K562 (cell line): ENCODE results near the gene SIRT3.

Experiments used
- ETS1 ChIP-seq: conservative IDR thresholded peaks from 2 replicates; pipeline ENCODE4 v1.6.1; 2011; ENCODE audit warnings: low read depth, mild to moderate bottlenecking, low read length; ENCODE audit not compliant: control insufficient read depth
- POLR2AphosphoS2 ChIP-seq: IDR thresholded peaks from 2 replicates; pipeline ENCODE4 v1.6.1; 2012; ENCODE audit warnings: low read length, improper control_type of control experiment
- POLR3G ChIP-seq: IDR thresholded peaks from 2 replicates; pipeline ENCODE4 v1.6.1; 2011; ENCODE audit not compliant: insufficient read length, insufficient replicate concordance; ENCODE audit errors: extremely low read depth
- RCOR1 ChIP-seq, 2 experiments: IDR thresholded peaks; 2 replicates each; pipeline ENCODE4 v1.6.1; 2012; ENCODE audit warnings: low read depth in 2 of 2, low read length in 2 of 2, borderline replicate concordance in 1 of 2, improper control_type of control experiment in 1 of 2
- ZBTB1 ChIP-seq: sonication (generic); formaldehyde crosslinking; IDR thresholded peaks from 2 replicates; pipeline ENCODE4 v1.8.1; 2023; ENCODE audit warnings: missing genetic modification reagents, low read depth, mild to moderate bottlenecking, borderline replicate concordance
- ZNF785 ChIP-seq: fragments of 250-450 bp; sonication (Bioruptor Pico); IDR thresholded peaks from 2 replicates; pipeline ENCODE4 v1.4.0; 2020; ENCODE audit warnings: mild to moderate bottlenecking
- TF ChIP-seq, protein P1 (sequence below): sonication (generic); formaldehyde crosslinking; IDR thresholded peaks from 2 replicates; pipeline ENCODE4 v1.8.1; 2023; ENCODE audit warnings: mild to moderate bottlenecking, missing genetic modification reagents
- TF ChIP-seq, protein P2 (sequence below), 2 experiments: IDR thresholded peaks; 2 replicates each; pipeline ENCODE4 v1.6.1; 2012; ENCODE audit warnings: improper control_type of control experiment in 2 of 2, low read depth in 2 of 2, low read length in 2 of 2, borderline replicate concordance in 1 of 2
- TF ChIP-seq, protein P3 (sequence below): fragments of 250-450 bp; sonication (Bioruptor Pico); IDR thresholded peaks from 2 replicates; pipeline ENCODE4 v1.4.0; 2020; ENCODE audit warnings: mild to moderate bottlenecking

DNA sequence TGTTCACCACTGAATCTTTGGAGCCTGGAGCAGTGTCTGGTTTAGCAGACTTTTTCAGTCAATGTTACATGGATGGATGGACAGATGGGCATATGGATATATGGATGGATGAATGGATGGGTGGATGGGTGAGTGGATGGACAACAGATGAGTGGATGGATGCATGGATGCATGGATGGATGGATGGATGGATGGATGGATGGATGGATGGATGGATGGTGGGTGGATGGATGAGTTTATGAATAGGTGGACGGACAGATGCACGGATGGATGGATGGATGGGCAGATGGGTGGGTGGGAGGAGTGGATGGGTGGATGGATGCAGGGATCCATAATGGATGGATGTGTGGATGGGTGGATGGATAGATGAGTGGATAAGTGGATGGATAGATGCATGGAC lies 19.7 kb upstream of the SIRT3 start:
- TF ChIP-seq ZNF785 (CRISPR knock-in tag): no peak
- TF ChIP-seq RCOR1 (IDR thresholded peaks at IDR 0.05; ENCODE audit: borderline replicate concordance in 1 of 2, low read depth in 2 of 2, low read length in 2 of 2): no peak
- TF ChIP-seq, protein P1, sequence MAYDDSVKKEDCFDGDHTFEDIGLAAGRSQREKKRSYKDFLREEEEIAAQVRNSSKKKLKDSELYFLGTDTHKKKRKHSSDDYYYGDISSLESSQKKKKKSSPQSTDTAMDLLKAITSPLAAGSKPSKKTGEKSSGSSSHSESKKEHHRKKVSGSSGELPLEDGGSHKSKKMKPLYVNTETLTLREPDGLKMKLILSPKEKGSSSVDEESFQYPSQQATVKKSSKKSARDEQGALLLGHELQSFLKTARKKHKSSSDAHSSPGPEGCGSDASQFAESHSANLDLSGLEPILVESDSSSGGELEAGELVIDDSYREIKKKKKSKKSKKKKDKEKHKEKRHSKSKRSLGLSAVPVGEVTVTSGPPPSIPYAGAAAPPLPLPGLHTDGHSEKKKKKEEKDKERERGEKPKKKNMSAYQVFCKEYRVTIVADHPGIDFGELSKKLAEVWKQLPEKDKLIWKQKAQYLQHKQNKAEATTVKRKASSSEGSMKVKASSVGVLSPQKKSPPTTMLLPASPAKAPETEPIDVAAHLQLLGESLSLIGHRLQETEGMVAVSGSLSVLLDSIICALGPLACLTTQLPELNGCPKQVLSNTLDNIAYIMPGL (CRISPR knock-in tag): no peak
- TF ChIP-seq, protein P2, sequence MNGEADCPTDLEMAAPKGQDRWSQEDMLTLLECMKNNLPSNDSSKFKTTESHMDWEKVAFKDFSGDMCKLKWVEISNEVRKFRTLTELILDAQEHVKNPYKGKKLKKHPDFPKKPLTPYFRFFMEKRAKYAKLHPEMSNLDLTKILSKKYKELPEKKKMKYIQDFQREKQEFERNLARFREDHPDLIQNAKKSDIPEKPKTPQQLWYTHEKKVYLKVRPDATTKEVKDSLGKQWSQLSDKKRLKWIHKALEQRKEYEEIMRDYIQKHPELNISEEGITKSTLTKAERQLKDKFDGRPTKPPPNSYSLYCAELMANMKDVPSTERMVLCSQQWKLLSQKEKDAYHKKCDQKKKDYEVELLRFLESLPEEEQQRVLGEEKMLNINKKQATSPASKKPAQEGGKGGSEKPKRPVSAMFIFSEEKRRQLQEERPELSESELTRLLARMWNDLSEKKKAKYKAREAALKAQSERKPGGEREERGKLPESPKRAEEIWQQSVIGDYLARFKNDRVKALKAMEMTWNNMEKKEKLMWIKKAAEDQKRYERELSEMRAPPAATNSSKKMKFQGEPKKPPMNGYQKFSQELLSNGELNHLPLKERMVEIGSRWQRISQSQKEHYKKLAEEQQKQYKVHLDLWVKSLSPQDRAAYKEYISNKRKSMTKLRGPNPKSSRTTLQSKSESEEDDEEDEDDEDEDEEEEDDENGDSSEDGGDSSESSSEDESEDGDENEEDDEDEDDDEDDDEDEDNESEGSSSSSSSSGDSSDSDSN (IDR thresholded peaks at IDR 0.05; ENCODE audit: borderline replicate concordance in 1 of 2, low read depth in 2 of 2, low read length in 2 of 2): no peak
- TF ChIP-seq ZBTB1 (CRISPR knock-in tag): no peak
- TF ChIP-seq, protein P3, sequence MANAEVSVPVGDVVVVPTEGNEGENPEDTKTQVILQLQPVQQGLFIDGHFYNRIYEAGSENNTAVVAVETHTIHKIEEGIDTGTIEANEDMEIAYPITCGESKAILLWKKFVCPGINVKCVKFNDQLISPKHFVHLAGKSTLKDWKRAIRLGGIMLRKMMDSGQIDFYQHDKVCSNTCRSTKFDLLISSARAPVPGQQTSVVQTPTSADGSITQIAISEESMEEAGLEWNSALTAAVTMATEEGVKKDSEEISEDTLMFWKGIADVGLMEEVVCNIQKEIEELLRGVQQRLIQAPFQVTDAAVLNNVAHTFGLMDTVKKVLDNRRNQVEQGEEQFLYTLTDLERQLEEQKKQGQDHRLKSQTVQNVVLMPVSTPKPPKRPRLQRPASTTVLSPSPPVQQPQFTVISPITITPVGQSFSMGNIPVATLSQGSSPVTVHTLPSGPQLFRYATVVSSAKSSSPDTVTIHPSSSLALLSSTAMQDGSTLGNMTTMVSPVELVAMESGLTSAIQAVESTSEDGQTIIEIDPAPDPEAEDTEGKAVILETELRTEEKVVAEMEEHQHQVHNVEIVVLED (CRISPR knock-in tag): no peak
- TF ChIP-seq POLR3G: no peak
- TF ChIP-seq POLR2AphosphoS2: no peak
- no peak for TF ChIP-seq ETS1
